ENCODE data around the gene SARM1. TPM values are rescaled to one million over a fixed set of nuclear protein-coding genes. Genes with fewer than 3 reads are reported as not detected.
"Not testable (repeated sequence)": the region's sequence is repeated elsewhere in the genome, so short reads cannot be mapped to it uniquely, and the experiment has no call there.

SARM1 gene
- total RNA-seq, 1 donor from 2014 or later: 12.8 TPM

GRCh38 chr17:28338056-28338768 is 33.3 kb upstream of the SARM1 start:
- H3K9me3 Mint-ChIP-seq (ENCODE audit: unreplicated experiment): no peaks in the 10 kb centered on the region
- Histone ChIP-seq H3K36me3 (ENCODE audit: insufficient read depth, low read length) (peaks cover 28% of the 10 kb centered on the region), H3K27me3 (ENCODE audit: insufficient read depth, low read length) (no peaks in the 10 kb centered on the region), H3K79me2 (ENCODE audit: insufficient read depth, low read length) (peaks cover 90% of the 10 kb centered on the region), H3K4me2 (ENCODE audit: low read length) (peak overlapping the region; percentile 87), H3K27ac (ENCODE audit: low read depth, low read length) (peak overlapping the region; percentile 99), H3K4me3 (ENCODE audit: insufficient read depth, low read depth, low read length) (peak overlapping the region; percentile 21), H4K20me1 (ENCODE audit: insufficient read depth, low read length) (peaks cover 74% of the 10 kb centered on the region), H3K9me3 (ENCODE audit: insufficient read depth, low read depth, low read length) (no peaks in the 10 kb centered on the region), H3K4me1 (ENCODE audit: insufficient read depth, low read length) (peaks cover 37% of the 10 kb centered on the region), H2AFZ (ENCODE audit: low read depth, low read length) (no peak overlapping the region), H3K9ac (ENCODE audit: low read length) (peak overlapping the region; percentile 99)
- H3K36me3 Mint-ChIP-seq (ENCODE audit: low read depth, unreplicated experiment): peaks cover 8% of the 10 kb centered on the region
- H3K27me3 Mint-ChIP-seq (ENCODE audit: low read depth, unreplicated experiment): no peaks in the 10 kb centered on the region
- TF ChIP-seq CTCF (IDR thresholded peaks at IDR 0.05; ENCODE audit: insufficient read depth, low read depth, low read length) (no peak), EZH2 (IDR thresholded peaks at IDR 0.05; ENCODE audit: insufficient read depth, low read length) (no peak)
- H3K4me1 Mint-ChIP-seq (ENCODE audit: low read depth, unreplicated experiment): peaks cover 28% of the 10 kb centered on the region
- peak overlapping the region; percentile 72 for H3K4me3 Mint-ChIP-seq (ENCODE audit: unreplicated experiment)
- peak overlapping the region; percentile 91 for H3K27ac Mint-ChIP-seq (ENCODE audit: unreplicated experiment)
- DNase-seq (ENCODE audit: low read depth) (peak; percentile 85), FAIRE-seq (no peak)

GRCh38 chr17:28338769-28339212 is 32.7 kb upstream of the SARM1 start:
- Mint-ChIP-seq H3K4me1 (ENCODE audit: low read depth, unreplicated experiment) (peaks cover 26% of the 10 kb centered on the region), H3K27ac (ENCODE audit: unreplicated experiment) (peak overlapping the region; percentile 91)
- peaks cover 31% of the 10 kb centered on the region for H3K36me3 ChIP-seq (ENCODE audit: insufficient read depth, low read length)
- peak overlapping the region; percentile 21 for H3K4me3 ChIP-seq (ENCODE audit: insufficient read depth, low read depth, low read length)
- H3K4me2 ChIP-seq (ENCODE audit: low read length): peak overlapping the region; percentile 87
- H3K9me3 Mint-ChIP-seq (ENCODE audit: unreplicated experiment); H3K4me3 Mint-ChIP-seq (ENCODE audit: unreplicated experiment); FAIRE-seq; H2AFZ ChIP-seq (ENCODE audit: low read depth, low read length); H3K27me3 Mint-ChIP-seq (ENCODE audit: low read depth, unreplicated experiment); DNase-seq (ENCODE audit: low read depth); H3K36me3 Mint-ChIP-seq (ENCODE audit: low read depth, unreplicated experiment); H3K9me3 ChIP-seq (ENCODE audit: insufficient read depth, low read depth, low read length); H3K27me3 ChIP-seq (ENCODE audit: insufficient read depth, low read length): not testable (repeated sequence)
- H4K20me1 ChIP-seq (ENCODE audit: insufficient read depth, low read length): peaks cover 68% of the 10 kb centered on the region
- H3K4me1 ChIP-seq (ENCODE audit: insufficient read depth, low read length): peaks cover 33% of the 10 kb centered on the region
- H3K79me2 ChIP-seq (ENCODE audit: insufficient read depth, low read length): peaks cover 86% of the 10 kb centered on the region
- H3K27ac ChIP-seq (ENCODE audit: low read depth, low read length): peak overlapping the region; percentile 99
- peak overlapping the region; percentile 99 for H3K9ac ChIP-seq (ENCODE audit: low read length)

DNA sequence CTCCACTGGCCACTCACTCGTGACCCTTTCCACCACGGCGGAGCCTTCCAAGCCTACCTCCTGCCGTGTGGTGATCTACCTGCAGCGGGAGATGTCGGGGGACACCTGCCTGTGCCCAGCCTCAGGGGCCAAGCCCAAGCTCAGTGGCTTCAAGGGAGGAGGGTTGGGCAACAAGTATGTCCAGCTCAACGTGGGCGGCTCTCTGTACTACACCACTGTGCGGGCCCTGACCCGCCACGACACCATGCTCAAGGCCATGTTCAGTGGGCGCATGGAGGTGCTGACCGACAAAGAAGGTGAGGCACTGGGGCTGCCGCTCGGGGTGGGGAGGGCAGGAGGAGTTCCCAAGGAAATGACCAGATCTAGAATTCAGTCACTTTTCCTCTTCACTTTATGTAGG is 32.1 kb upstream of the SARM1 start:
- H3K4me3 ChIP-seq (ENCODE audit: insufficient read depth, low read depth, low read length): no peak overlapping the region
- H3K27me3 ChIP-seq (ENCODE audit: insufficient read depth, low read length): no peaks in the 10 kb centered on the region
- no peak for TF ChIP-seq EZH2 (IDR thresholded peaks at IDR 0.05; ENCODE audit: insufficient read depth, low read length)
- no peak for TF ChIP-seq CTCF (IDR thresholded peaks at IDR 0.05; ENCODE audit: insufficient read depth, low read depth, low read length)
- no peak overlapping the region for H3K4me2 ChIP-seq (ENCODE audit: low read length)
- peaks cover 64% of the 10 kb centered on the region for H4K20me1 ChIP-seq (ENCODE audit: insufficient read depth, low read length)
- Mint-ChIP-seq H3K36me3 (ENCODE audit: low read depth, unreplicated experiment) (peaks cover 14% of the 10 kb centered on the region), H3K27me3 (ENCODE audit: low read depth, unreplicated experiment) (no peaks in the 10 kb centered on the region), H3K9me3 (ENCODE audit: unreplicated experiment) (no peaks in the 10 kb centered on the region), H3K4me3 (ENCODE audit: unreplicated experiment) (peak overlapping the region; percentile 65), H3K4me1 (ENCODE audit: low read depth, unreplicated experiment) (peaks cover 23% of the 10 kb centered on the region), H3K27ac (ENCODE audit: unreplicated experiment) (no peak overlapping the region)
- no peaks in the 10 kb centered on the region for H3K9me3 ChIP-seq (ENCODE audit: insufficient read depth, low read depth, low read length)
- H3K79me2 ChIP-seq (ENCODE audit: insufficient read depth, low read length): peaks cover 81% of the 10 kb centered on the region
- DNase-seq (ENCODE audit: low read depth) (no peak), FAIRE-seq (no peak)
- H3K4me1 ChIP-seq (ENCODE audit: insufficient read depth, low read length): peaks cover 27% of the 10 kb centered on the region
- H2AFZ ChIP-seq (ENCODE audit: low read depth, low read length): no peak overlapping the region
- H3K27ac ChIP-seq (ENCODE audit: low read depth, low read length): peak overlapping the region; percentile 34
- peaks cover 34% of the 10 kb centered on the region for H3K36me3 ChIP-seq (ENCODE audit: insufficient read depth, low read length)
- no peak overlapping the region for H3K9ac ChIP-seq (ENCODE audit: low read length)

Data from astrocyte (in vitro differentiated cells and primary cell).